C1 segment of cervical spinal cord (tissue), 14 donors: Measurements from ENCODE around the gene MRAS.
"Not testable (repeated sequence)": the region's sequence is repeated elsewhere in the genome, so short reads cannot be mapped to it uniquely, and the experiment has no call there.

Experiments used
- DNase-seq, 14 donors: peaks; one replicate each; lab custom pipeline; 2025; lab: John Stamatoyannopoulos, UW

The MRAS gene

DNA sequence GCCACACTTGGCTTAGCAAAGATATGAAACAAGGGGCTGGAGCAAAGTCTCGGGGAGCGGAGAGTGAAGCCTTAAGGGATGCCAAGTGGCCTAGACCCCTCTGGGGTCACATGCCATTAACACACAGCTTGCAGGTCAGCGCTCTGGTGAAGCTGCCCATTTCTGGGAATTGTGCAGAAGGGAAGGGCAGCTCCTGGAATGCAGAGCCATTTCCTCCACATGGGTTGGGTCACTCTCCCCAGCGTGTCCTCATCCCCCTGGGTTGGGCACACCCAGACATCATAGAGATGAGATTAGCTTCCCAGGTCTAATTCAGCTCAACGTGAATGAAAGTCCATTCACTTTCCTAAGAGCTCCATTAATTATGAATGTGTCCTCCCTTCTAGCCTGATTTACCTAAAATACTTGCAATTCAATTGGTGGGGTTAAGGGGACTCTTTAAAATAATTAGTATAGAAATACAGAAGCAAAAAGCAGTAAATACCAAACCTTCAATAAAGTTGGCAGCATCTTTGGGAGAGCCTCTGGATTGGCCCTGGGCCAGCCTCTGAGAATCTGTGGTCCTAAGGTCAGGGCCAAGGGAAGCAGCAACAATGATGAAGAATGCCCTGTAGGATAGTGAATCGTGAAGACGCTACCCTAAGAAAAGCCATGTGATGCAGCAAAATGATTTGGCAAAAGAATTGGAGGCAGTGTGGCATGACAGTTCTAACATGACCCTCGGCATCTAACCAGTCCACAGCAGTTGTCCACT, 17.8 kb downstream of the MRAS start:
- no peak for DNase-seq

DNA sequence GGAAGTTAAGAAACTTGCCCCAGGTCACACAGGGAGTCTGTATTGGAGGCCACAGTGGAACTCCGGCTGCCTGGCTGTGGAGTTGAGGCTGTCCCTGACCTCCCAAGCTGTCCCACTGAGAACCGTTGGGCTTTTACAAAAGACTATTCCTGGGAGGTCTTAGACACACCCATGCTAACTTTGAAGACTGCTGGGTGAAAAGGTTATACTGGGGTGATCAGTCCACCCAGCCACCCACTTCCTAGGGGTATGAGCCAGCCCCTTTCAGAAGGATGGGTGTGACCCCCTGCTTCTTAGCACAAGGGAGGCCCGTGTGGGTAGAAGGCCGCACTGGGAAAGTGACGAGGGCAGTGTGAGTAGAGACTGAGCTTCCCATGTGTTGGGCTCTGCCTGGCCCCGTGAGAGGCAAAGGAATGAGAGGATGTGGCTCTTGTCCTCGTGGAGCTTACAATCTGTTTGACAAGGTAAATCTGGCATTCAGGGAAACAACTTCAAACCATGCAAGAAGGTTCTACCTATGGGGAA, 19.0 kb downstream of the MRAS start:
- DNase-seq, result no peak

DNA sequence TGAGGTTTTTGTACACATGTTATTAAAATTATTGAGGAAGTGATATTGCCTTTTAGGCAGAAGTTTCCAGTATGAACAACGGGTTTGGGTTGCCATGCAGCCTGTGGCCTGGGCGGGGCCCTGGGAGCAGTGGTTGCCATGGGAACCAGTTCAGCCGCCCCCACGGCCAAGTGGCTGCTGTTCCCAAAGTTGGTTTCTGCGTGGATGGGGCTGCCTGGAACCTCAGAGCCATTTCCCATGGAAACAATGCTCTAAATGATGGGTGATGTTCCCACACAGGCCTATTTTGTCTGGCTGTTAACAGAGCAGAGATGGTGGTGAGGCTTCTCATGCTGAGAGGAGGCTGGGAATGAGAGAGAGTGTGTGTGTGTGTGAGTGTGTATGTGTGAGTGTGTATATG, 19.5 kb downstream of the MRAS start:
- peak in 9 of 14 donors; percentile 18 to 76 (median 48) for DNase-seq

DNA sequence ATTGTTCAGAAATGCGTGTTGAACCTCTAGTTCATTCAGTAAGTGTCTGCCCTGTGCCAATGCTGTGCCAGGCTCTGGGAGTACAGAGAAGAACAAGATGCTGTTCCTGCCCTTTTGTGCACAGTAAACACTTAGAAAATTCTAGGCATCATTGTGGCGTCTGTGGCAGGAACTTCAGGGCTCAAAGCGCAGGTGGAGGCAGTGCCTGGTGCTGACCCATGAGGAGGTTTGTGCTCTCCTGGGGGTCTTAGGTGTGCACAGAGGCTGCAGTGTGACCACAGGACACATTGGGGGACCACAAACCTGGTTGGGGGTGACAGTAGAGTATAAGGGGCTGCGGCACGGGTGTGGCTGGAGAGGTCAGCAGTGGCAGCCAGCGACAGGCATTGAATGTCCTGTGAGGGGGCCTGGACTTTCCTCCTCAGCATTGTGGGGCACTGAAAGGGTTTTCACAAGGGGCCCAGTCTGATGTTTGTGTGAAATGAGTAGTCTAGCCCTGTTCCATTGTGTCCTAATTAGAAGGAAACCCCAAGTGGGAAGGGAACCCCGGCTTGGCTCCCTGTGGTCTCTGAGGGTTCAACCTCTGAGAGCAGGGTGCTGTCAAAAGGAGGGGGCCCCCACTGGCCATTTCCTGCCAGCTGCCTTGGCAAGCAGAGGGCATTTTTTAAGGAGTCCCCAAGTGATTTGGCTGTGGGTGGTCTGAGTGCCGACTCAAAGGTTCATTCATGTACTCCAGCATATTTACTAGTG, 20.9 kb downstream of the MRAS start:
- peak in 4 of 14 donors; percentile 27 to 54 (median 50) for DNase-seq

DNA sequence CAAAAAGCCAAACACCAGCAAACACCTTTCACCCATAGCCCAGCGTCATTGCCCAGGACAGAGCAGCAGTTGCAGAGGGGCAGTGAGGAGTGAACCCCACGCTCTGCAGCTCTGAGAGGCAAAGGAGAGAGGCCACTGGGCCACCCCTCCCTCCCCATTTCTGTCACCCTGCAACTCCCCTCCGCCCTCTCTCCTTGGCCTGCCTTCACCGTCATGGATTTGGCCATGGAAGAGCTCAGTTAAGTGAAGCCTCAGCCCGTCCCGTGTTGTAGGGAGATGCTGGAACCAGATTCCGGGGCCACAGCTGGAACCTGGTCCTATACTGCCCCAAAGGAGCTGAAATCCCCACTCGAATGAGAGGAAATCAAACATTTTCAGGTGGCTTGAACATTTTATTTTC, 21.9 kb downstream of the MRAS start:
- no peak for DNase-seq

DNA sequence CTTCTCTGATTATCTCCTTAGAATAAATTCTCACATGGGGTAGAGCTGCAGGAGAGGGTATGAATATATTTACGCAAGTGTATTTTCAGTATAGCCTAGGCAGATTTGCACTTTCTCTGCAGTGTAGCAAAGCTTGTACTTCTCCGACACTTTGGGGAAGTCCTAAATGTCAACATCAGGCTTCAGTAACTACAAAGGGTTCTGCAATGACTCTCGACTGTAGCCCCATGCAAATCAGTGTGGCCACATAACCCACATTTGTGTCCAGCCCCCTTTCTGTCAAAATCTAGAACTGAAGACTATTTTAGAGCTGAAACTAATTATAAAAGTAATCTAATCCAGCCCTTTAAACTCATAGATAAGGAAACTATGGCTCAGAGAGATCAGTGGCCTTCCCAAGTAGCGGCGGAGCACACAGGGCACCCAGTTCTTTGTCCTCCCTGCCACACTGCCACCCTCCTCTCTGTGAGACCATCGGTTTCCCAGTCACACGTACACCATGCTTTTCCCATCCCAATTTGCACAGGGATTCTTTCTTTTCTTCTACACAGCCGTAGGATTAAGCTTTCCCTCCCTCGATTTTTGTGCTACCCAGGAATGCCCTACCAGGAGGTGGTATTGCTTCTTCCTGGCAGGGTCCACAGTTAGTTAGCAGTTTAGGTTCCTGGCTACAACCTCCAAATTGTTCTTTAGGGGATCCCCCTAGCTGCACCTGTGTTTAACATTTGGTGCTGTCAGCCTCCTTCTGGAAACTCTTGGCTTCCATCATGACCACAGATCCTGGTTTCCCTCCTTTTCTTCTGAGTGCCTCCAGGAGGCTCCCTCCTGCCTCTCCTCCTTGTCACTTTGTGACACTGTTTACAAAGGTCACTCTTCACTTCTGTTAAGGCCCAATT, 22.9 kb downstream of the MRAS start:
- DNase-seq, result no peak

DNA sequence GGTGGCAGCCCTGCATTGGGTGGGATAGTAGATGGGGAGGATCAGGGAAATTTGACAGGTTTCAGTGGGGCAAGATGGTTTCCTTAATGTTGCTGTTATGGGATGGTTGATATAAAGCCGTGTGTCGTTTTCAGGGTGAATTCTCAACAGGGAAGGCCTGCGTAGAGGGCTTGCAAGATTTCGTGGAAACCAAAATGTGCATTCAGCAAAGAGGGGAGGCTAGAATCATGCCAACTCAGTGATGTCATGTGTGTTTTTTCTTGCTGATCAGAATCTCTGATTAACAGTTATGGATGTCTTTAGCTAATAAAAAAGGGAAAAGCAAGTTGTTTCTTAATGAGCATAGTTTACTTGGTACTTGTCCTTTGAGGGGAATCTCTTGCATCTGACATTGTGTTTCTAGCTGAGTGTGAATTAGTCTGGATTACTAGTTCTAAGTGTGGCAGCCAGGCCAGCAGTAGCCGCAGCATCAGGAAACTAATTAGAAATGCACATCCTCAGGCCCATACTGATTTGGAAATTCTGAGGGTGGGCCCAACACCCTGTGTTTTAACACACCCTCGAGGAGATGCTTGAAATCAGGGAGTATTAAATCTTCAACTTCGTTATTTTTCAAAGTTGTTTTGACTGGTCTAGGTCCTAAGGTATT, 24.8 kb downstream of the MRAS start:
- DNase-seq, result no peak

DNA sequence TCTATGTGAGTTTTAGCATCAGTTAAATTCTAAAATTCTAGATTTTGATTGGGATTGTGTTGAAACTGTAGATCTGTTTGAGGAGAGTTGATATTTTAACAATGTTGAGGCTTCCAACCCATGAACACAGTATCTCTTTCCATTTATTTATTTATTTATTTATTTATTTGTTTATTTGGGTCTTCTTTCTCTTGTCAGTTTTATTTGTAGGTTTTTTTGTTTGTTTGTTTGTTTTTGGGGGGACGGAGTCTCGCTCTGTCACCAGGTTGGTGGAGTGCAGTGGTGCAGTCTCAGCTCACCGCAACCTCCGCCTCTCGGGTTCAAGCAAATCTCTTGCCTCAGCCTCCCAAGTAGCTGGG, 25.3 kb downstream of the MRAS start:
- no peak for DNase-seq

DNA sequence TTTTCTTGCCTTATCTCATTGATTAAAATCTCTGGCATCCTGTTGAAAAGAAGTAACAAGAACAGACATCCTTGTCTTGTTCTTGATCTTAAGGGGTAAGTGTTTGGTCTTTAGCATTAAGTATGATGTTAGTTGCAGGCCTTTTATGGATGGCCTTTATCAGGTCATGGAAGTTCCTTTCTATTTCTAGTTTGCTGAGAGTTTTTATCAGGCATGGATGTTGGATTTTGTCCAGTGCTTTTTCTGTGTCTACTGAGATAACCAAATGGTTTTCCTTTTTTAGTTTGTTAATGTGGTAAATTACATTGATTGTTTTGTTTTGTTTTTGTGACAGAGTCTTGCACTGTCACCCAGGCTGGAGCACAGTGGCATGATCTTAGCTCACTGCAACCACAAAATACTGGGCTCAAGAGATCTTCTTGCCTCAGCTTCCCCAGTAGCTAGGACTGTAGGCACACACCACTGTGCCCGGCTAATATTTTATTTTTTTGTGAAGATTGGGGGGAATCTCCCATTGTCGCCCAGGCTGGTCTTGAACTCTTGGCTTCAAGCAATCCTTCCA, 26.3 kb downstream of the MRAS start:
- DNase-seq, result no peak

DNA sequence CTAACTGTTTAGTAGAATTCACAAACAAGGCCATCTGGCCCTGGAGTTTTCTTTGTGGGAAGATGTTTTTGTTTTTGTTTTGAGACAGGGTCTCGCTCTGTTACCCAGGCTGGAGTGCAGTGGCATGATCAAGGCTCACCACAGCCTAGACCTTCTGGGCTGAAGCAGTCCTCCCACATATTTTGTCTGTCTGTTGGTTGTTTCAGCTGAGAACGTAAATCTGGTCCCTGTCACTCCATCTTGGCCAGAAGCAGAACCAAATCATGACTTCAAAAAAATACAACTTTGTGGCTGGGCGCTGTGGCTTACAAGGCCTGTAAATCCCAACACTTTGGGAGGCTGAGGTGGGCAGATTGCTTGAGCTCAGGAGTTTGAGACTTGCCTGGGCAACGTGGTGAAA, 27.1 kb downstream of the MRAS start:
- no peak for DNase-seq

DNA sequence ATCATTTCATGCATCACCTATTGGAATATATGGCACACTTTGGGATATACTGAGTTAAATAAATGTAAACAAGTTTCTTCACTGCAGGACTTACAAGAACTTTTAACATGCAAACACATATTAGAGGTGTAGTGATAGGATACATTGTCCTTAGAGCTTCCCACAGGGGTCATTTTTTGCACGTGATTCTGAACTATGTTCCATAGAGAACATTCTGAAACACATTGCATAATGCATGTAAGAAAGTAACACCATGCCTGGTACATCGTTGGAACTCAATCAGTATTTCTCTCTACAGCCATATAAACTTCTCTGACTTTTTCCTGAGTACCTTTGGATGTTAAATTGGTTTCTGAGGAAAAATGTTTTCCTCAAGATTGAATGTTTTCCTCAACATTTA, 28.3 kb downstream of the MRAS start:
- DNase-seq, result no peak

DNA sequence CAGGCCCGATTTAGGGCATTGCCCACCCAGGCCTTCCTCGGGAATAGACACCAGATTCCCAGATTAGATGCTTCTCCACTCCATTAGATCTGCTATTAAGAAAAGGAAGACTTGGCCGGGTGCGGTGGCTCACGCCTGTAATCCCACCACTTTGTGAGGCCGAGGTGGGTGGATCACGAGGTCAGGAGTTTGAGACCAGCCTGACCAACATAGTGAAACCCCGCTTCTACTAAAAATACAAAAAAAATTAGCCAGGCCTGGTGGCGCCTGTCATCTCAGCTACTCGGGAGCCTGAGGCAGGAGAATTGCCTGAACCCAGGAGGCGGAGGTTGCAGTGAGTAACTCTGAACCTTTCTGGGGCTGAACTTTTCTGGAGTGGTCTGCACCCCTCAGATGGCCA, 28.8 kb downstream of the MRAS start:
- DNase-seq, result not testable (repeated sequence)

DNA sequence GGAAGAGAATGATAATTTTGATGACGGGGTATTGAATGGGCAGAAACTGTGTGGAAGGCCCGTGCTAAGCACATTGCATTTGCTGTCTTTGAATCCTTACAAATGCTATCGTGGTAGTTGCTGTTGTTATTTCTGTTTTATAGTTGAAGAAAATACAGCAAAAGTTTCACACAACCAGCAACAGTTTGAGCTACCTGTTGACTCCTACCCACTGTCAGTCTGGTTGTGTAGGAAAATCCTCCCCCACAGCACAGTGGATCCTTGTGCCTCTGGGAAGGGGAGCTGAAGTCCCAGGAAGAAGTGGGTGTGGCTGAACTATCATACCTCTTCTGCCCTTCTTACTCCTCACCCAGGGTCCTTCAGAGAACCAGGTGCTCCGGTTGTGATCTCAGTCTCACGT, 29.4 kb downstream of the MRAS start:
- no peak for DNase-seq

DNA sequence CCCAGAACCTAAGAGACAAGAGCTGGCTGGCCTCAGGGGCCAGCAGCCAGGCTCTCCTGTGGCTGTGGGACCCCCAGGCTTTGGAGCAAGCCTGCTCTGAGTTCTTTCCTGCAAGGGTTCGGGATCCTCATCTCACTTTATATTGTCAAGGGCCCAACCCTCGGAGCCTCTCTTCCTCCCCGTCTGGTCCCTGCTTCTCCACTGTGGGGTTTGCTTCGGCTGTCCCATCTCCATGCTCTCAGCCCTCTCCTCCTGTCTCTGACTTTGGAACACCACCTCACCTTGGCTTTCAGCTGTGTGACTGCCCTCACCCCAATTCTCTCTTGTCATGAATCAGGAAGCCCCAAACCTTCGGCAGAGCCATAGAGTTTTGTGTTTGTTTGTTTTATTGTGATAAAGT, 30.0 kb downstream of the MRAS start:
- DNase-seq, result no peak

DNA sequence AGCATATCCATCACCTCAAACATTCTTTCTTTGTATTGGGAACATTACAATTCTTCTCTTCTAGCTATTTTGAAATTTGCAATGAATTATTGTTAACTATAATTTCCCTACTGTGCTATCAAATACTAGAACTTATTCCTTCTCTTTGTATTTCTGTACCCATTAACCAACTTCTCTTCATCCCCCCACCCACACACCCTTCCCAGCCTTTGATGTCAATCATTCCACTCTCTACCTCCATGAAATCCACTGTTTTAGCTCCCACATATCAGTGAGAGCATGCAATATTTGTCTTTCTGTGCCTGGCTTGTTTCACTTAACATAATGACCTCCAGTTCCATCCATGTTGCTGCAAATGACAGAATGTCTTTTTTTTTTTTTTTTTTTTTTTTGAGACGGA, 30.6 kb downstream of the MRAS start:
- DNase-seq, result no peak

DNA sequence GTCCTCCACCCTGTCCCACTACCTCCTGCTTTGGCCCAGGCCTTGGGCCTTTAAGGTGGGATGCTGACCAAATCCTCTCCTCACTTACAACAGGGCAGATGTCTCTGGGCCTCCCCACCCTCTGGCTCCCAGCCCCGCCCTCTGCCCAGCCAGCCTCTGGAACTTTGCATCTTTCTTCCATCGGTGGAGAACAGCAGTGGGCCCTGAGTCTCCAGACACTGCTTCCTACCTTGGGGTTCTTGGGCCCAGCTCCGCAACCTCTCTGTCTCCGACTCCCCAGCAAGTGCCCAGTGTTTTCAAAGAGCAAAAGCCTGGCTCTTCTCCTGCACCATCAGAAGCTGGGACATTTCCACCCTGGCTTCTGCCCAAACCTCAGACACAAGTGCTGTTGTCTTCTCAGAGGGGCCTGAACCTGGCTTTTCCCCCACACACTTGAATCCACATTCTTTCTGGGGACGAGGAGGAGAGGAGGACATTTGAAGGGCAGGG, 33.1 kb downstream of the MRAS start:
- peak in 13 of 14 donors; percentile 27 to 89 (median 75) for DNase-seq

DNA sequence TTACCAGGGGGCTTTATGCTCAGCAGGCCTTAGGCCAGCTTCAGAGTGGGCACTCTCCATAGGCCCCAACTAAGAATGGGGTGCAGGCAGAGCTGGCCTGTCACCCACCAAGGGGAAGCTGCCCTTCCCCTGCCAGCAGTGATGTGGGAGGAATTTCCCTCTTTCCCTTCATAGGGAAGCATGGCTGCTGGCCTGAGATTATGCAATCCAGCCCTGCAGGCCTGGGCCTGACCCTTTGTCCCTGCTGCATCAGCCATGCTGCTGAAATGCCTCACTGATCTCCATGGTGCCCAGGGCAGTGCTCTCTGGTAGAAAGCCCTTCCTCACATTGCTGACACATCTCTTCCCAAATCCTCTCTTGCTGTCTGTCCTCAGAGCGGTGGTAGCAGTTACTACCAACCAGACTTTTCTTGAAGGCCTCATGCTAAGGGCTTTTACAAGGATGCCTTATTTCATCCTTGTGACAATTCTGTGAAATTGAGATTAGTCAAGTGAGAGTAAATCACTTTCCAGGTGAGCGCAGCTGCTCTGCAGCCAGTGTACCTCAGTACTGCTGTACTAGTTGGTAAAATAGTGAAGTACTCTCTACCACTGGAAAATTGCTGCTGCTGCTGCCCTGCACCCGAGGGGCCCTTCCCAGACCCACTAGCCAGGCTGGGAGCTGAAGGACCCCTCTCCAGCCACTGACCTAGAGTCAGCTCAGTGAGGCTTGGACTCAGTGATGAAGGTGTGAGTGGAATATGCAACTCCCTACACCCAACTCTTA, 33.8 kb downstream of the MRAS start:
- peak in 9 of 14 donors; percentile 29 to 89 (median 79) for DNase-seq

DNA sequence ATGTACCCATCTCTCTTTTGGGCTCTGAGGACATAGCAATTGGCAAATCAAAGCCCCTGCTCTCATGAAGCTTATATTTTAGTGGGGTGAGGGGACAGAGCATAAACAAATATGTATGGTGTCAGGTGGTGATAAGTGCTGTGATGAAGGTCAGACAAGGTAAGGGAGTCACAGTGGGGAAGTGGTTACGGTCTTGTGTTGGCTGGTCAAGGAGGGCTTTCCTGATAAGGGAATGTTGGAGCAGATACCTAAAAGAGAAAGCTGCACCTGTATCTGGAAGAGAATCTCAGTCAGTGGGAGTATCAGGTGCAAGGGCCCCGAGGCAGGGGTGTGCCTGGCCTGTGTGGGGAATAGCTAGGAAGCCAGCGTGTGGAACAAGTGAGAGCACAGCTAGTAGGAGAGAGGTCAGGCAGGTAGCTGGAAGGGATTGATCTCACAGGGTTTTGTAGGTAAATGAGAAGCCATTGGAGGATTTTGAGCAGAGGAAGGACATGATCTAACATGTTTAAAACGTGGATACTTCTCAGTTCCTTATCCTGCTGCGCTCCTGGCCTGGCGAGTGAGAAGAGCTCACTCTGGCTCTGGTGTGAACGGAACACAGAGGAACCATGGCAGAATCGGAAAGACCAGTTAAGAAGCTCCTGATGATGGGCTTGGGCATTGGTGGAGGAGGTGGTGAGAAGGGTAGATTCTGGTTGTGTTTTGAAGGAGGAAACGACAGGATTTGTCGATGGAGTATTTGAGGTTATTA, 35.5 kb downstream of the MRAS start:
- DNase-seq, result no peak

DNA sequence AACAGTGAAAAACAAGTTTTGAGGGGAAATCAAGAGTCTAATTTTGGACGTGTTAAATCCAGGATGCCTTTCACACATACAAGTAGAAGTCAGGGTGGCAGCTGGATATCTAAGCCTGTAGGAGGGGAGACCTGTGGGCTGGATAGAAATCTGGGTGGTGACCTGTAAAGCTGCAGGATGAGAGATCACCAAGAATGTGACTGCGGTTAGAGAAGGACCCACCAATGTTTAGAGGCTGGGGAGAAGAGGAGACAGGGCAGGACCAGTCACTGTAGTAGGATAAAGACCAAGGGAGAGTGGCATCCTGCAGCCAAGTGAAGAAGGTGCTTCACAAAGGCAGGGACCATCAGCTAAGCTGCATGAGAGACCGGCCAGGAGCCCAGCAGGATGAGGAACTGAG, 36.2 kb downstream of the MRAS start:
- DNase-seq, result no peak
